GM12872 (cell line): ENCODE measurements around the gene SLC8B1.

Source experiments
- TF ChIP-seq, protein P1 (sequence below): IDR thresholded peaks from 3 replicates; pipeline ENCODE4 v1.5.1; 2011; ENCODE audit warnings: low read depth, mild to moderate bottlenecking, low read length, moderate library complexity; ENCODE audit not compliant: insufficient read depth

Gene SLC8B1

DNA sequence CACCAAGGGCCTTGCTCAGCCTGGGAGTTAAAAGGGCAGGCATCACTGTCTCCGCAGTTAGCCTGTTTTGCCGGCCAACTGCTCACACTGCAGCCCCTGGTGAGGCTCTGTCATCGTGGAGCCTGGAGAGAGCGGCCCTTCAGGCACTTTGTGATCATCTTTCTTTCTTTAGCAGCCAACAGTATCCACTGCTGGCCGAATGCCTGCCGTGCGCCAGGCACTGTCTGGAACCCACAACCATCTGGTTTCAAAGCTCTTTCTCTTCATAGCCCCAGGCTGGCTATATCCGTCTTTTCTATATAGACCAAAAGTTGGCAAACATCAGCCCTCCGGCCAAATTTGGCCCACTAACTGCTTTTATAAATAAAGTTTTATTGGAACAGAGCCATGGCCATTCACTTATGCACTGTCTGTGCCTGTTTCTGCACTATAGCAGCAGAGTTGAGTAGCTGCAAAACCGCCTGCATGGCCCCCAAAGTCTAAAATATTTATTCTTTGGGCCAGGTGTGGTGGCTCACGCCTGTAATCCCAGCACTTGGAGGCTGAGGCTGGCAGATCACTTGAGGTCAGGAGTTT is 29.5 kb downstream of the SLC8B1 start:
- TF ChIP-seq, protein P1, sequence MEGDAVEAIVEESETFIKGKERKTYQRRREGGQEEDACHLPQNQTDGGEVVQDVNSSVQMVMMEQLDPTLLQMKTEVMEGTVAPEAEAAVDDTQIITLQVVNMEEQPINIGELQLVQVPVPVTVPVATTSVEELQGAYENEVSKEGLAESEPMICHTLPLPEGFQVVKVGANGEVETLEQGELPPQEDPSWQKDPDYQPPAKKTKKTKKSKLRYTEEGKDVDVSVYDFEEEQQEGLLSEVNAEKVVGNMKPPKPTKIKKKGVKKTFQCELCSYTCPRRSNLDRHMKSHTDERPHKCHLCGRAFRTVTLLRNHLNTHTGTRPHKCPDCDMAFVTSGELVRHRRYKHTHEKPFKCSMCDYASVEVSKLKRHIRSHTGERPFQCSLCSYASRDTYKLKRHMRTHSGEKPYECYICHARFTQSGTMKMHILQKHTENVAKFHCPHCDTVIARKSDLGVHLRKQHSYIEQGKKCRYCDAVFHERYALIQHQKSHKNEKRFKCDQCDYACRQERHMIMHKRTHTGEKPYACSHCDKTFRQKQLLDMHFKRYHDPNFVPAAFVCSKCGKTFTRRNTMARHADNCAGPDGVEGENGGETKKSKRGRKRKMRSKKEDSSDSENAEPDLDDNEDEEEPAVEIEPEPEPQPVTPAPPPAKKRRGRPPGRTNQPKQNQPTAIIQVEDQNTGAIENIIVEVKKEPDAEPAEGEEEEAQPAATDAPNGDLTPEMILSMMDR, result no peak

- TF ChIP-seq, protein P1, result no peak
Measured at GRCh38 chr12:113302886-113303640, 31.8 kb downstream of the SLC8B1 start.

DNA sequence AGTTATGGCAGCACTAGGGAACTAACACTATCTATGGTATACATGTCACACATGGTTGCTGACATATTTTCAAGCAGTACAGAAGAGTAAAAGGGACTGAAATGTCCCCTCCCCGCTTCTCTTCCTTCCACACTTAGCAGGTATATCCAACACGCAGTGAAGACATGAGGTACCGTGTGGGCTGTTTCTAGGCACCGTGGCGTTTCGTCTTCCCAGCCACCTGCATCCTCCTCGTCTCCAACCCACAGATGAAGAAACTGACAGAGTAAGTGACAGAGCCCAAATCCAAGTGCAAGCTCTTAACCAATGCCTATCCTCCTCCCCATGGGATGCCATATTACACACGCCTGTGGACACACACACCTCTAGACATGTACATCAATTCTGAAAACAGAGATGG is 32.4 kb downstream of the SLC8B1 start:
- TF ChIP-seq, protein P1, result no peak

GRCh38 chr12:113301811-113302210 is 33.1 kb downstream of the SLC8B1 start:
- TF ChIP-seq, protein P1, result no peak

GRCh38 chr12:113299619-113300237 is 35.2 kb downstream of the SLC8B1 start:
- TF ChIP-seq, protein P1, result no peak

DNA sequence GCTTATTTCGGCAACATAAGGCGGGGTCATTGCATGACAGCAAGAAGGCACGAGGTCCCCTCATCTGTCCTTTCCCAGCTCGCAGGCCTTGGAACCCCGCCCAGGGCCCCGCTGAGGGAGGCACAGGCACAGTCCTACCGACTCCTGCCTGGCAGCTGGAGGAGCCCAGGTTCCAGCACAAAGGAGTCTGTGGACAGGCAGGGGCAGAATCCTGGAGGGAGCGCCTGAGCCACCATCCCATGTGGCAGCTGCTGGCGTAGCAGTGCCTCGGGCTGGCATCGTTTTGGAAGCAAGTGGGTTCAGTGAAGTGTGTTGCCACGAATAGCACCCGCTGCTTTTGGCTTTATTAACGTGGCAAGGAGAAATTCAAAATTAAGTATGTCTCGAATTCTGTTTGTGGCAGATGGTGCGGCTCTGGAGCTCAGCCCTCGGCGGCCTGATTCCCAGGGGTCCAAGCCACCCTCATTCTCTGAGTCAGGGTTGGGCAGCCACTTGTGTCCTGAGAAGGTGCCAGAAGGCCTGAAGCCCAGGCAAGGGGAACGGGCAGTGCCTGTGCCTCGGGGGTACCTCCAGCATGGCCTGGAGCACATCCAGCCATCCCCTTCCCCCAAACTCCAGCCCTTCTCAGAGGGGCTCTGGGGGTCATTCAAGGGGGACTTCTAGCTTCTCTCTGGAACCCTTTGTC is 35.9 kb downstream of the SLC8B1 start:
- TF ChIP-seq, protein P1, result no peak

DNA sequence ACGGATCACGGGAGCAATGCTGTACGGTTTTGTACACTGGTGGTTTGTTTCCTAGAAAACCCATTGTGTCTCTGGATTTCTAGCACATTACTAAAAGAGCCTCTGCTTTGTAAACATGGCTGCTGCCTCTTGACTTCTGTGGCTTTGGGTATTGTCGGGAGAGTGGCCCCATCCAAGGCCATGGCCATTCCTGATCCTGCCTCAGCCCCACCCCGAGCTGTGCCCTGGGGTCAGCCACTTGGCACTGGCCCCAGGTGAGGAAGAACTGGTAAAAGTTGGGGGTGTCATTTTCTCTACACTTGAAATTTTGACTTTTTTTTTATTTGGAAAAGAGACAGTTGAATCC is 36.5 kb downstream of the SLC8B1 start:
- TF ChIP-seq, protein P1, result no peak
